AG04450 (cell line): ENCODE data around the gene SGO2. TPM values are rescaled to one million over a fixed set of nuclear protein-coding genes. Genes with fewer than 3 reads are reported as not detected.
"Not testable (repeated sequence)": the region's sequence is repeated elsewhere in the genome, so short reads cannot be mapped to it uniquely, and the experiment has no call there.

Experiments
- CTCF ChIA-PET: fragments of 300-600, 350-600 bp; formaldehyde crosslinking; extraction: SDS; loops from one replicate; lab custom pipeline; 2022; ENCODE audit warnings: antibody characterized with exemption, inconsistent platforms; lab: Charles Lee
- POLR2A ChIA-PET: fragments of 350-600 bp; formaldehyde crosslinking; extraction: SDS; loops from one replicate; lab custom pipeline; 2021; ENCODE audit warnings: antibody characterized with exemption, inconsistent platforms; lab: Yijun Ruan, JAX
- DNase-seq: peaks from one replicate; pipeline ENCODE4 v3.0.0-alpha.2; 2011; ENCODE audit warnings: low read depth, low spot score
- H3K27ac ChIP-seq: one replicate; pipeline ENCODE4 v1.5.1; 2012; ENCODE audit warnings: low read depth, low read length, control low read depth
- H3K27me3 ChIP-seq: one replicate; pipeline ENCODE4 v1.6.0; 2012; ENCODE audit warnings: low read length; ENCODE audit not compliant: control insufficient read depth, insufficient read depth
- H3K4me3 ChIP-seq: 2 replicates; pipeline ENCODE4 v1.5.1; 2011; ENCODE audit warnings: mild to moderate bottlenecking, low read depth, low read length, control low read depth
- H3K9me3 ChIP-seq: 2 replicates; pipeline ENCODE4 v1.5.1; 2012; ENCODE audit warnings: low read length; ENCODE audit not compliant: control insufficient read depth, insufficient read depth
- polyA plus RNA-seq: library from polyadenylated mRNA; depleted of rRNA; stranded (reverse); fragments of >200 nt; gene quantifications from 2 replicates; pipeline ENCODE4 v1.2.3, GENCODE V29; 2011
- TF ChIP-seq, protein P1 (sequence below): IDR thresholded peaks from 2 replicates; pipeline ENCODE4 v1.5.1; 2011; ENCODE audit warnings: low read depth, low read length, control low read depth, inconsistent platforms

Gene SGO2
- polyA plus RNA-seq, 1 experiment = 8.4 TPM

DNA sequence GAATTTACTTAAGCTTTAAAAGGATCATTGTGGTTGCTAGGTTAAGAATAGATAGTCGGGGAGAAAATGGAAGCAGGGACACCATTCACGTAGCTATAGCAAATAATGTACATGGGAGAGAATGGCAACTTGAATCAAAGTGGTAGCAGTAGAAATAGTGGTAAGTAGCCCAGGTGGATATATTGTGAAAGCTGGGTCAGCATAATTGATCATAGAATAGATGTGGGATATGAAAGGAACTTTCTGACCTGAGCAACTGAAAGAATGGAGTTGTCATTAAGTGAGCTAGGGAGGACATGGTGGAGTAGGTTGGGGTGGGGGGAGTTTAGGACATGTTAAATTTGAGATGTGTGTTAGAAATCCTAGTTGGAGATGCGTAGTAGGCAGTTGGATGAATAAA lies 2.2 kb downstream of the SGO2 start:
- no peaks in the 10 kb centered on the region for H3K27me3 ChIP-seq
- POLR2A ChIA-PET = no interaction called here
- CTCF ChIA-PET = interaction anchor here (1.2 kb wide), 1 partner anchor 555 kb away, joined by 3 read pairs; no protein-coding TSS in a partner anchor
- no peaks in the 10 kb centered on the region for H3K9me3 ChIP-seq
- H3K4me3 ChIP-seq = no peak overlapping the region
- H3K27ac ChIP-seq = no peak overlapping the region
- DNase-seq = no peak
- TF ChIP-seq, protein P1, sequence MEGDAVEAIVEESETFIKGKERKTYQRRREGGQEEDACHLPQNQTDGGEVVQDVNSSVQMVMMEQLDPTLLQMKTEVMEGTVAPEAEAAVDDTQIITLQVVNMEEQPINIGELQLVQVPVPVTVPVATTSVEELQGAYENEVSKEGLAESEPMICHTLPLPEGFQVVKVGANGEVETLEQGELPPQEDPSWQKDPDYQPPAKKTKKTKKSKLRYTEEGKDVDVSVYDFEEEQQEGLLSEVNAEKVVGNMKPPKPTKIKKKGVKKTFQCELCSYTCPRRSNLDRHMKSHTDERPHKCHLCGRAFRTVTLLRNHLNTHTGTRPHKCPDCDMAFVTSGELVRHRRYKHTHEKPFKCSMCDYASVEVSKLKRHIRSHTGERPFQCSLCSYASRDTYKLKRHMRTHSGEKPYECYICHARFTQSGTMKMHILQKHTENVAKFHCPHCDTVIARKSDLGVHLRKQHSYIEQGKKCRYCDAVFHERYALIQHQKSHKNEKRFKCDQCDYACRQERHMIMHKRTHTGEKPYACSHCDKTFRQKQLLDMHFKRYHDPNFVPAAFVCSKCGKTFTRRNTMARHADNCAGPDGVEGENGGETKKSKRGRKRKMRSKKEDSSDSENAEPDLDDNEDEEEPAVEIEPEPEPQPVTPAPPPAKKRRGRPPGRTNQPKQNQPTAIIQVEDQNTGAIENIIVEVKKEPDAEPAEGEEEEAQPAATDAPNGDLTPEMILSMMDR = no peak

DNA sequence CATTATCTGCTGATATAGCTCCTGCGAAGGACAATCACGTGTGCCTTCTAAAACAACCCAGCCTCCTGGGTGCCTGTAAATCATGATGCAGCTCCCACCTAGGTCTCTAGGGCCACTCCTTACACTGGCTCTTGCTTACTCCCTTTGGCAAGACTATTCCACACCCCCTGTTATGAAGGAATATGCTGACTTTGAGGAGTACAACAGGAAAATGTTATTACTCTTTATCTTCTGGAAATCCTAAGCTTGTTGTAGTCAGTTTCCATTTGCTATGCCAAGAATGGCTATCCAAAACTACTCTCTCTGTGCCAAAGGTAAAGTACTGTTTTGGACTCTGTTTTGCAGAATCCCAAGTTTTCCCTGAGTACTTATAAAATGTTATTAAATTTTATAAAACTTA lies 7.7 kb downstream of the SGO2 start:
- no peaks in the 10 kb centered on the region for H3K27me3 ChIP-seq
- ChIA-PET POLR2A (no interaction called here), CTCF (interaction anchor here (1.0 to 2.2 kb wide), 2 partner anchors 52 to 548 kb away, joined by 5 to 9 read pairs; no protein-coding TSS in a partner anchor)
- H3K9me3 ChIP-seq = no peaks in the 10 kb centered on the region
- H3K27ac ChIP-seq = no peak overlapping the region
- TF ChIP-seq, protein P1 = no peak
- no peak for DNase-seq
- no peak overlapping the region for H3K4me3 ChIP-seq

DNA sequence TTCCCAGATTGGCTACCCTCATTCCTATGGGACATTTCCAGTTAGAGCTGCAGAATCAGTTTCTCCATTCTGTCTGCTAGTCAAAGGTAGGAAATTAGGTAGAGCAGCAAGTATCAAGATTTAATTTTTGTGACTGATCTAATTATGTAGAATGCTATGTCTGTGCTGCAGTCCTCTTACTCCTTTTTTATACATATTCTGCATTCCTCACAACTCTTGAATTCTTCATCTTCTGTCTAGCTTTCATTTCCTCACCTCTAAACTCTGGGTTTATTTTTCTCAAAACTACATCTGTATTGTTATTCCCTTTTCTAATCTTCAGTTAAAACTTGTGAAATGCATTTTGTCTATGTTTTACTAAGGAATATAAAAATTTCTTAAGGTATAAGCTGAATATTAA lies 8.6 kb downstream of the SGO2 start:
- Histone ChIP-seq H3K27me3 (no peaks in the 10 kb centered on the region), H3K9me3 (no peaks in the 10 kb centered on the region), H3K27ac (no peak overlapping the region), H3K4me3 (no peak overlapping the region)
- TF ChIP-seq, protein P1 = no peak
- CTCF ChIA-PET = interaction anchor here (0.6 to 2.2 kb wide), 5 partner anchors 10 to 561 kb away, joined by 5 to 9 read pairs (median 6); no protein-coding TSS in a partner anchor
- no peak for DNase-seq
- POLR2A ChIA-PET = no interaction called here

DNA sequence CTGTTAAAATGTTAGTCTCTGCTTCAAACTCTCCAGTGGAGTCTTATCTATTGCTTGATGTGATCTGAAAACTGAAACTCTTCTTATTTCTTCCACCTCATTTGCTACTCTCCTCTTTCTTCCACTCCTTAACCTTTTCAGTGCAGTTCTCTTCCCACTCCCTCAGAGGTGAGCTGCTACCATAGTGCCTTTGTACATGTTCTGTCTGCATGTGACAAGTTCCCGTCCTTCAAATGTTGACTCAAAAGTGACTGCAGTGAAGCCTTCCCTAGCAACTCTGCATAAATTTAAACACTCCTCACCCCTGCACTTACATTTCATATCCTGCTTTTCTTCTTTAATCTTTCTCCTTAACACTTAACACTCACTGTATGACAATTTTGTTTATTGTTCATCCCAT lies 12.1 kb downstream of the SGO2 start:
- POLR2A ChIA-PET = no interaction called here
- CTCF ChIA-PET = no interaction called here
- Histone ChIP-seq H3K27ac (no peak overlapping the region), H3K27me3 (no peaks in the 10 kb centered on the region), H3K4me3 (no peak overlapping the region), H3K9me3 (no peaks in the 10 kb centered on the region)
- TF ChIP-seq, protein P1 = no peak
- no peak for DNase-seq

DNA sequence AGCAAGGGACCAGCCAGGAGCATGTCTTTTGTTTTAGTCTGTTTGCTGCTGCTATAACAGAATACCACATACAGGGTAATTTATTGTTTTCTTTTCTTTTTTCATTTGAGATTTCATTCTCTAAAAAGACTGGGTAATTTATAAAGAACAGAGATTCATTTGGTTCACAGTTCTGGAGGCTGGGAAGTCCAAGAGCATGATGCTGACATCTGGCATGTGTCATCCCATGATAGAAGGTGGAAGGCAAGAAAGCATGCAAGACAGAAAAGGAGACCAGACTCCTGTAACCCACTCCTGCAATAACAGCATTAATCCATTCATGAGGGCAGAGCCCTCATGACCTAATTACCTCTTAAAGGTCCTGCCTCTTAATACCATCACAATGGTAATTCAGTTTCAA lies 14.8 kb downstream of the SGO2 start:
- TF ChIP-seq, protein P1 = no peak
- no peak for DNase-seq
- H3K4me3 ChIP-seq = no peak overlapping the region
- no peaks in the 10 kb centered on the region for H3K27me3 ChIP-seq
- H3K27ac ChIP-seq = no peak overlapping the region
- ChIA-PET CTCF (no interaction called here), POLR2A (no interaction called here)
- H3K9me3 ChIP-seq = no peaks in the 10 kb centered on the region

DNA sequence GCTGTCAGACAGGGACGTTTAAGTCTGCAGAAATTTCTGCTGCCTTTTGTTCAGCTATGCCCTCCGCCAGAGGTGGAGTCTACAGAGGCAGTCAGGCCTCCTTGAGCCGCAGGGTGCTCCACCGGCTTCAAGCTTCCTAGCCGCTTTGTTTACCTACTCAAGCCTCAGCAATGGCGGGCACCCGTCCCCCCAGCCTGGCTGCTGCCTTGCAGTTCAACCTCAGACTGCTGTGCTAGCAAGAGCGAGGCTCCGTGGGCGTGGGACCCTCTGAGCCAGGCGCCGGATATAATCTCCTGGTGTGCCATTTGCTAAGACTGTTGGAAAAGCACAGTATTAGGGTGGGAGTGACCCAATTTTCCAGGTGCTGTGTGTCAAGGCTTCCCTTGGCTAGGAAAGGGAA lies 40.6 kb downstream of the SGO2 start:
- CTCF ChIA-PET = interaction anchor here (1.0 kb wide), 1 partner anchor 12 kb away, joined by 3 read pairs; no protein-coding TSS in a partner anchor
- DNase-seq, POLR2A ChIA-PET: not testable (repeated sequence)

More for the DNA sequence above, 40.6 kb downstream of the SGO2 start:
- not testable (repeated sequence) for H3K9me3 ChIP-seq, H3K27ac ChIP-seq, H3K27me3 ChIP-seq, H3K4me3 ChIP-seq
